ENCODE measurements around the gene GSTM2.

GRCh38 chr1:109687641-109688499 is 20.0 kb downstream of the GSTM2 start, which contains the start of gene GSTM1:
- peak in 2 of 4 experiments; percentile 57 to 63 for TF ChIP-seq CTCF (IDR thresholded peaks at IDR 0.05)
- peak in 1 of 2 donors; percentile 39 for TF ChIP-seq POLR2A (IDR thresholded peaks at IDR 0.05)
